NOMO-1 treated with DMSO at 0.1 percent for 48 hours (cell line): ENCODE results near the gene LRRC53.

Experiments used
- DNase-seq: peaks from one replicate; lab custom pipeline; 2025; ENCODE audit not compliant: unreplicated experiment; lab: John Stamatoyannopoulos, UW

Gene LRRC53

DNA sequence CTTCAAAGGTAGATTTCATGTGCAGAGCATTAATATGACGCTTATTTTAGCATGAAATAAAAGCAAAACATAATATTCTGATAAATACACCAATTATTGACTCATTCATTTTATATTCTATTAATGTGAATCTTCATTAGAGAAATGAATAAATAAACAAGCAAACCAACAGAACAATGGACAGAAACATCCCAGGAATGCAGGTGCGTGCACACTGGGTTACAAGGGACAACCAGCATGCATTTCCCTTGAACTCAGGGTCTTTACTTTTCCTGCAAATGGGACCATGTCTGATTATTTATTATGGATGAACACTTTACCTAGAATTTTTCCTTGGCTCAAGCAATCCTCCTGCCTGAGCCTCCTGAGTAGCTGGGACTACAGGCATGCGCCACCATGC lies 13.5 kb downstream of the LRRC53 start:
- no peak for DNase-seq

DNA sequence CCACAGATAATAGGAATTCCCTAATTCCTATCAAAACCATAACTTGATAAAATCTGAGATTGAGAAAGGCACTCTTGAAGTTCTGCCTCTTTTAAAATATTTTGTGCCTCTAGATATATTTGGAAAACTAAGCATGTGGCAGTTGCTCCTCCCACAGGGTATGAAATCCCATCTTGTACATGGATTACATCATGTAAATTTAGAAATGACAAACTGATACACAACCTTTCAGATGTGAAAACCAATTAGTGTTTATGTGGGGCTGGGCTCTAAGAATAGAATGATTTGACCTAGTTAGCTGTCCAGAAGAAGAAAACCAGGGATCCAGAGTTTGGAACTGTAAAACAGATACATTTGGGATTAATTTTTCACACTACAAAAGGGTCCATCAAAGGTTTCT lies 15.7 kb downstream of the LRRC53 start:
- DNase-seq = no peak

DNA sequence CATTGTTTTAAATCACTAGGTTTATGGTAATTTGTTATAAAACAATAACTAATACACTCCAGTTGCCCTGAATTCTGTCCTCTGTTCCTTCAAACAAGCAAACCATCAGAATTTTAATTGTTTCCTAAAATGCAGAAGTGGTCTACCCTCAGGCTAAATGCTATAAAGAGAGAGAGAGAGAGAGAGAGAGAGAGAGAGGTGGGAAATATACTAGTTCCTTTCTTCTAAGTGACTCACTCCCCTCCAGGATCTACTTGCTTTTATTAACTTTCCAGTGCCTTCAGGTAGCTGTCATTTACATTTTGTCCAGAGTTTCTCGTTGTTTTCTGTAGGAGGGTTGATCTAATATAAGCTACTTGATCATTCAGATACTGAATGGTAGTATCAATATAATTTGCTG lies 26.4 kb downstream of the LRRC53 start:
- DNase-seq = peak; percentile 50

DNA sequence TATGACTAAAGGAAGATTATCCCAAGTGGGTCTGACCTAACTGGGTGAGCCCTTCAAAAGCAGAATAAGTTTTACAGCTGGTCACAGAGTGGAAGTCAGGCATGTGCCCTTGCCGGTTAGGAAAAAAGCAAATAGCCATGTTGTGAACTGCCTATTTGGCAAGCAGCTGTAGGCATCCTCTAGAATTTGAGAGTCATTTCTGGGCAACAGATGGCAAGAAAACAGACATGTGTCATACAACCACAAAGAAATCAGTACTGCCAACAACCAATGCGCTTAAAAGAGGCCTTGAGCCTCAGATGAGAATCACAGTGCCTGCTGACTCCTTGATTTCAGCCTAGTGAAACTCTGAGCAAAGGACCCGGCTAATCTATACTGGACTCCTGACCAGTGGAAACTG lies 26.8 kb downstream of the LRRC53 start:
- DNase-seq = no peak

DNA sequence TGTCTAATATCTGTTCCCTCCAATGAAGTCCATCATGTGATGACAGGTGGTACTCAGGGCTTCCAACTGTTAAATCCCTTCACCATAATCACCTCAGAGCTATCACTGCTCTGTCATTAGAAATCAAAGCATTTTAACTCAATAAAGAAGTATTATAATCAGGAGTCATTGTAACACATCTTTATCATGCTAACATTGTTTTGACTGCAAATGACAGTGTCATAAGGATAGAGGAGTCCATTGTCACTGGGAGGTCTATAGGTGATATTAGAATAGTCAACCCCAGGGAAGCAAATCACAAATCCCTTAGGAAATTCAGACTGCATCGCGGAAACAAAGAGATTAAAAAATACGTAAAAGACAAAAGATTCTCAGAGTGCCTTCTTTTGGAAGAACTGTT lies 30.8 kb downstream of the LRRC53 start:
- DNase-seq = no peak

DNA sequence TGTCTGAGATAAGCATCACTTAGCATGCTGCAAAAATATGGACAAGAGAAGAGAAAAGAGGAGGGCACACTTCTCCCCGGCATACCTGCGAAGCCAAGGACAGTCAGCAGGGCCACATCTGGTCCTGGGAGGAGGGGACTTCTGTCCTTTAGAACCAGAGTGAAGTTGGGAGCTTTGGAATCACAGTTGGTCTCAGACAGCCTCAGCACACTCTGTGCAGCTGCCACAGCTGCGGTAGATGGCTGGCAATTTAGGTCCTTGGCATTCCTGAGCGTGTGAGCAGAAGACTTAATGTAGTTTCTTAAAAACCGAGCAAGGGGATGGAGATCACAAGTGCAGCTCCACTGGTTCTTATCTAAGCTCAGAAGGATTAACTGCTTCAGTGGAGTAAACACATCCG lies 32.3 kb downstream of the LRRC53 start:
- DNase-seq = no peak

DNA sequence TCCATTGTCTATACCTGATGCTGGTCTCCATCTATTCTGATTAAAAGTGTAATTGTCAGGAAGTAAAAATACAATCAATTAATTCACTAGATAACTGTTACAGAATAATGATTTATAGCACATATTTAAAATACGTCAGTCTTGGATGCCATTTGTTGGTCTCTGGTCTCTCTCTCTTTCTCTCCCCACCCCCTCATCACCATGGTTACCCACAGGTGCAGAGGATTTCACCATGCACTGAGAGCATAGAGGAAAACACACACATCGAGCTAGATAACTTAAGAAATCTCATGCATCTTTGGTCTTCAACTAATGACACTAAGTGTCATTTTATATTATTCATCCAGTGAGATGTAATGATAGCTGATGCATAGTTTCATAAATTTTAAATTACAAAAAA lies 33.4 kb downstream of the LRRC53 start:
- DNase-seq = no peak

DNA sequence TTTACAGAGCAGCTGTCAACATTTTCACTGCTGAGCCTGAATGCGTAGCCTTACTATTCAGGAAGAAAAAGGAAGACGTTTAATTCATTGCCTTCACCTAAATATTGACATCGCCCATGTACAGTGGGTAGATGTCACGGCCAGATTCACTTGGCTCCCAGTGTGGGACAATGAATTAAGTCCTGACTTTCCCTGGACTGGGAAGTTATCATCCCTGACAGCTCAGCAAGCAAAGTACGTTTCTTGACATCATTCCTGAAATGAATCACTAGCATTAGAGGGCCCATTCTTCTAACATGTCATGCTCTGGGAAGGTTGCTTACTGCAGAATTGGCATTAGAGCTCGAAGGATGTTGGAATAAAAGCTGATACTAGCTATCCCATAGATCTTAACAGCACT lies 37.8 kb downstream of the LRRC53 start:
- DNase-seq = no peak

DNA sequence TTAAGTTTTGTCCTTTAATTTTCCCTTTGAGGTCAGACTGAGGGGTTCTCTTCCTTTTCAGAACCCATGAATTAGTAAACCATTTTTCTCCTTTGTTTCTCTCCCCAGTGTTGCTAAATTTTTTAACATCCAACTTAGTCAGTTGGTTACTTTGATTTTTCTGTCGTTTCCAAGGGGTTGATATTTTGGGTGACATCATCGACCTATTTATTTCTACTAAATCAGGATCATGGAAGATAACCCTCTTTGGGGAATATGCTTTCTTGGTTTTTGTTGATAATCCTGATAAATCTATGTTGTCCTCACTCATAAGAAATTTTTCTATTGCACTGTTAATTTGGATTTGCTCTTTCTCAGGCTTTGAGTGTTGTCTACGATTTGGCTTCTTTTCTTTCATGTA lies 40.9 kb downstream of the LRRC53 start:
- no peak for DNase-seq

DNA sequence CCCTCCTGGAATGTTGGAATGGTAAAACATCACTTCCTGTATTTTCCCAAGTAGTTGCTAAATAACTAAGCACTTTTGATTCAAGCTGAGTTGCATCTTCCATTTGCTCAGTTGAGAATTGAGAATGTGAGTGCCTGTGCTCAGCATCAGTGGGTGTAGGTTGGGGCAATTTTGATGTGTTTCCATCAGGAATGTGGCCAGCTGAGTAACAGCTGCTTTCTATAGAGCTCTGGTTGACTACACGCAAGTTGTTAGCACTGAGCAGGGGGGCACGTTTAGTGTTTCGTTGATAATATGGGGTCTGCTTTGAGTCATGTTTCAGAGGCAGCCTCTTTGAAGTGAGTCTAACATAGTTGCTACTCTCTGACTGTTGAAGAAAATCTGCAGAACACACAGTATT lies 41.5 kb downstream of the LRRC53 start:
- DNase-seq = no peak

DNA sequence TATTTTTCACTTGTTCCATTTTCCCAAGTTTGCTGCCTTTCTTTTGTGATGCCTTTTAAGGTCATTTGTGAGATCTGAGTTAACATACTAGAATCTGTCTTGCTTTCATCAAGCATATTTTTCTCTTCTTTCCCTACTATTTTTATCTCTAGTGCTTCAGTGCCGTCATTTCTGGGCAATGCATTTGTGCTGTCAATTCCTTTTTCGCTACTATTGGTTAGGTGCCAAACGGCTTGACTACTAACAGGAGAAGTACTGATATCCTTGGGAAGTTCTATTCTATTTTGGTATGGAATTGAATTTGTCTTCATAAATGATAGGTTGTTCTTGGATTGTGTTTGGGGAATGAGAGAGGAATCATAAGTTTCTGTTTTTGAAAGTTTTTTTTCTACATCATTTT lies 42.2 kb downstream of the LRRC53 start:
- DNase-seq = no peak

DNA sequence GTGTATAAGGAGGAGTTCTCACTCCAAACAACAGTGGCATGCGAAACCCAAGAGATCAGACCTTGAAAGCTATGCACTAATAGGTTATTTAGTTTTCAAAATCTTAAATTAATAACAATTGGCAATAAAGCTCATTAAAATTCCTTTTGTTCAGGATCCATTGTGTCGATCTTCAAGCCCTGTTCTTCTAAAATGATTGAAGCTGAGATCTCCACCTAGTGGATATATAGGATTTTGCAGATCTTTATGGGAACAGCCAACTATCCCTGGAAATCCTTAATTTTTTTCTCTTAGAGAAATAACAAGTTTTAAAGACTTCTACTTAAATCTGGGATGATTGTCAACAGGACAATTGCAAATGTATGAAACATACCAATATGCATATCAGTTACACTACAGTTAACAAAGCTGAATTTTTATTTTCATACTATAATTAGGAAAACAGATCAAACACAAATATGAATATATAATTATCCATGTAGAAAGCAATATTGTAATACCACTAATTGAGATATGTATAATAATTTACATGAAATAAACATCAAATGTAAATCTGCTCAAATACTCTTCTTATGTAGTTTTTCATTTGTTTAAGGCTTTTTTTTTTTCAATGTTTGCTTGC lies 43.3 kb downstream of the LRRC53 start:
- peak; percentile 10 for DNase-seq

DNA sequence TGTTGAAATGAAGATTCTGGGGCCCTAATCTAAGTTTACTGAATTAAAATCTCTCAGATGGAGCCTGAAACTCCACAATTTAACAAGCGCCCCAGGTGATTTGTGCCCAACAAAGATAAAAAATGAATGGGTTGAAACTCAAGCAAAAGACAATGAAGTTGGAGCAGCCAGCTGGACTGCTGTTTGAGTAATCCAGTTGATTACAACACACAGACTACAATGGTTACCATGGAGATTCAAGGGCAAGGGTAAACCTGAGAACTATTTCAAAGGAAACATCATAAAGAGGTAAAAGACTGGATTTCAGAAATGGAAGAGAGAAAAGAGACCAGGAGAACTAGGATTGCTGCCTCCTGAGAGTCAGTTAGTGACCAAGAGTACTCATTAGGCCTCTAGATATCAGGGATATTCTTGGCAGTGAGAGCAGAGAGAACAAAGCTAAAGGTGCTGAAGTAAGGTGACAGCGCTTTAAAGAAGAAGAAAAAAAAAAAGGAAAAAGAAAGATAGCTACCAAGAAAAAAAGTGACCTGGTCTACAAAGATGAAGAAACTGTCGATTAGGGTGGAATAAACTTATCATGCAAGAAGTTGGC lies 44.5 kb downstream of the LRRC53 start:
- no peak for DNase-seq

DNA sequence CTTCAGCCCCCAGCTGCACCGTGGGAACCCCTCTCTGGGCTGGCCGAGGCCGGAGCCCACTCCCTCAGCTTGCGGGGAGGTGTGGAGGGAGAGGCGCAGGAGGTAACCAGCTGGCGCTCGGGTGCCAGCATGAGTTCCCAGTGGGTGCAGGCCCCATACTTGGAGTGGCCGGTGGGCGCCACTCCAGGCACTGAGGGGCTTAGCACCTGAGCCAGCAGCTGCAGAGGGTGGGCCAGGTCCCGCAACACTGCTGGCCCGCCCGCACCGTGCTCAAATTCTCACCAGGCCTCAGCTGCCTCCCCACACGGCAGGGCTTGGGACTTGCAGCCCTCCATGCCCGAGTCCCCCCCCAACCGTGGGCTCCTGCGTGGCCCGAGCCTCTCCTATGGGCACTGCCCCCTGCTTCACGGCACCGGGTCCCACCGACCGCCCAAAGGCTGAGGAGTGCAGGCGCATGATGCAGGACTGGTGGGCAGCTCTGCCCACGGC lies 47.2 kb downstream of the LRRC53 start:
- no peak for DNase-seq

DNA sequence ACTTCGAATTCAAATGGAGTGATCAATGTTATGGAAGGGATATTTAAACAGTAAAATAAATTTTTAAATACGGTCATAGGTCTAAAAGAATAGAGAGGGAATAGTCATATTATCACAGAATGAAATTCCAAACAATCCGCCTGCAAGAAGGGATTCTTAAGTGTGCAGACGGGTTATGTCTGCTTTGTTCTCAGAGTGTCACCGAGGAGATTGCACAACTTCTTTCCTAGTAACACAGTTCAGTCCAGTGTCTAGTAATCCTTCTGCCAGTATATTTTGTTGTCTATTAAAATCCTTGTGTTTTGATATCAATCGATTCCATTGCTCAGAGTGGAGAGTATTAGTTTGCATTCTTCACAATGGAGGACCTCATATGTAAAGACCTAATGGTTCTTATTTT lies 48.4 kb downstream of the LRRC53 start:
- DNase-seq = no peak

DNA sequence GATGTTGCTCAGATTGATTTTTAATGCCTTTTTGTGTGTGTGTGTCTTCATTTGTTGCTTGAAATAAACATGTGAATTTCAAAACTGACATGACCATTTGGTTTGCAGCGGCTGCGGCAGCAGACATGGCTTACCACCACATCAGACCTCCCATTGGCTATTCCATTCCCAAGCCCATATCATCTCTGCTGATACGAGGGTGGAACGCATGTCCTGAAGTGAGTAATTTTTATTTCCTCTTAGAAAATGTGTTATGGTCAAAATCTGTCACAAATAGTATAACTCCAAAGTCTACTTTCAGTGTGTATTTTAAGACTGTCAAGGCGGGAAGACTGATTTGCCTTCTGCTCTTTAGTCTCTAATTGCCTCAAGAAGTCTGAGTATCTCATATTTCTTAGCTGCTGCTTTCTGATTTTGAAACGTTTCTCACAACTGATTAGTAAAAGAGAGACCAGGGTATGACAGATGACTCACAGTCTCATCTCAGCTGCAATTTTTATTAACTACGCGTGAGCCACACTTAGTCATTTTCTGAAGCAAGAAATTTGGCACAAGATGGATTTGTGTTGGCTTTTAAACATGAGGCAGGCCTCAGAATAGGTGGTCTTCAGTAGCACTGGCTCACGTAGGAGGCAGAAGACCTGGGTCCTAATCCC lies 49.0 kb downstream of the LRRC53 start:
- DNase-seq = no peak

DNA sequence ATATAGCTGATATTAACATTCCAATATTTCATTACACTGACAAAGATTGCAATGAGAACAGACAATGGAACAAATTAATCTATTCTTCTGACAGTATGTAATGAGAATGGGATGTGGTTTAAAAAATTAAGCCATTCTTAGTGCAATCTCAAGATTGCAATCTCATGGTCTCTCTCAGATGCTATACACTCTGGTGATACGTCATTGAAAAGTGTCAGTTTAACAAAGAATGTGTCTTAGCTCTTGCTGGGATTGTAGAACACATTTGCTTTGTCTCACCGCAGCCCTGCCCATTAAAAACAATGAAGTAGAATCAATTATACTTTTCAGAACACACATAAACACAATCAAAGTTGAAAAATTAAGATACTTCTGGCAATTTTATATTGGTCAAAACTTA lies 55.2 kb downstream of the LRRC53 start:
- DNase-seq = no peak

DNA sequence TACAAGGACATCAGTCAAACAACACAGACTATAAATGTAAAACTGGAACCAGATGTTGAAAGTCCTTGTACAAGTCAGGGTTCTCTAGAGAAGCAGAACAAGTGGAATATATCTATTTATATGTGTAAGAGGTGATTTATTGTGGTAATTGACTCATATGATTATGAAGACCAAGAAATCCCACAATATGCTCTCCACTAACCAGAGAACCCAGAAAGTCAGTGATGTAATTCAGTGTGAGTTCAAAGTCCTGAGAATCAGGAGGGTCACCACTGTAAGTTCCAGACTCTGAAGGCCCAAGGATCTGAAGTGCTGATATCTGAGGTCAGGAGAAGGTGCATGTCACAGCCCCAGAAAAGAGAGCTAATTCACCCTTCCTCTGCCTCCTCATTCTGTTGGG lies 57.0 kb downstream of the LRRC53 start:
- no peak for DNase-seq

DNA sequence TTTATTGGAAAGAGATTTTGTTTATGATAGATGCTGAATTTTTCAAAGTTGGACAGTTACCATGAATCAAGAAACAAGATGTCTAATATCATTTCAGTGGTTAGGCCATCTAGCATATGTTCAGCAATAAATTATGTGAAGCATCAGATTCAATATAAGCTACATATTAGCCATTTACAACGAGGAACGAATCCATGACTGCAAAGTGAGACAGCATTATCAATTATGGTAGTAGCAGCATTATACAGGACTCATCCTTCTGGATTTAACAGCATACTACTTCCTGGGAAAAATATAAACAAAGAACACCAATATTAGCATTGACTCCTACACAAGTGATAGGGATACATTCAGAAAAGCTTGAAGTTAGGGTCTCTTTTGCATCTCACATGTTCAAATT lies 59.1 kb downstream of the LRRC53 start:
- no peak for DNase-seq

DNA sequence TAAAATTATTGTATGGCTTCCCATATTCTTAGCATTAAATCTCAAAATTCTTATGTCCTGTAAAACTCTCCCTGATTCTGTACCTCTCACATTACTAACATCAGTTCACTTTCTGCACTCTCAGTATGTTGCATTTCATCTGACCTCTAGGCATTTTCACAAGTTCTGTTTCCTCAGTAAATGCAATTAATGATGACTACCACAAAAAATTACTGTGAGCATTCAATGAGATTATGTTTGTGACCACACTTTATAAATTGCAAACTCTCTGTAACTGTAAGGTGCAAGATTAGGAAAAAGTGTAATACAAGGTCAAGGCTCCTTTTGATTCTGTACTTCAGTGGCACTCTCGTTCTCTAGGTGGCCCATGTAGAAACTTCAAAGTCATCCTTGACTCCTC lies 60.4 kb downstream of the LRRC53 start:
- DNase-seq = no peak

DNA sequence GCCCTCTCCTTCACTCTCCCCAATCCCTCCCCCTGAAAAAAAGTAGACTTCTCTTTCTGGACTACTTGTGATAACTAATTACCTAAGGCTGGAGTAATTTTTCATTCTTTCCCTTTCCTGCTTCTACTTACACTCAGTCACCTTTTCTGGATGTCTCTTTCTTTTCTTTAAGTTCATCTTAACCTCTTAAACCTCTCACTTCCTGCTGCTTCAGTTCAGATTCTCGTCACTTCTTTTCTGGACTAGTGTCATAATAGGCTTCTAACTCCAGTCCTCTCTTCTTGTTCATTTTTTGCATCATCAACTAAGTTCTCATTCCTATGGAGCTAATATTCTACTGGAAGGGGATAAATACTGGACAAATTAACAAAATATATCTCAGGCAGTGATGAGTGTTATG lies 75.4 kb downstream of the LRRC53 start:
- DNase-seq = no peak

DNA sequence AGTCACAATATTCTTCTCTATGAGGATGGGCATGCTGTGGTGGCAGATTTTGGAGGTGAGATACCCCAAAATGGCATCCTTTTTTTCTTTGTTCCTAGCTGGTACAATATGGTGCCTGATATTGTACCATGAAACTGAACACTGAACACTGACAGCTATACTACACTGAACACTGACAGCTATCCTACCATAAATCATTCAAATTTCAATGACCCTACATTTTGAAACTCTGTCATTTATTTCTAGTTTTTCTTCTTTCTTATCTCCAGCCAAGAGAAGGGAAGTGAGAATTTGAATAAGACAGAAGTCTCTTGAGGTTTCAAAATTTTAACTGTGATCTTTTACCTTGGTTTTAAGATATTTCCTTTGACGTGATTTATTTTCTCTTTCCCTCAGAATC lies 76.3 kb downstream of the LRRC53 start:
- DNase-seq = no peak

DNA sequence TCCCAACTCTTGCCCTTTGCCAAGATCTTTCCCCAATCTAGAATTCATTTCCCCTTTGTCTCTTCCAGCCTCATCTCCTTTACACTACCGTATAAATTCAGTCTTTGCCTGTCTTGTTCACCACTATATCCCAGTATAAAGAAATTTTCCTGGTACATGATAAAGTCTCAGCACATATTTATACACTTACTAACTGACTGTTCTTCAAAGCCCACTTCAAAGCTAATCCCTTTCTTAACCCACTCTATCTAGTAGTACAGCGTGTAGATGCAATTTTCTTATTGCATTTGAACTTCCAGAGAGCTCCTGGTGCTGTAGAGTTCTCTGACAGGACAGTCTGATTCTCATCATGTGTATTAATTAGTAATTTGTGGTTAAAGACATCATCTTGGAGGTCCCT lies 78.1 kb downstream of the LRRC53 start:
- DNase-seq = no peak
